HepG2 (cell line): ENCODE results near the gene CNIH4. TPM values are rescaled to one million over a fixed set of nuclear protein-coding genes. Genes with fewer than 3 reads are reported as not detected.
"Not testable (repeated sequence)": the region's sequence is repeated elsewhere in the genome, so short reads cannot be mapped to it uniquely, and the experiment has no call there.

Source experiments
- ATAC-seq: fragments of 200-7000 bp; cut with Tn5 transposase; 3 replicates; pipeline ENCODE4 v1.9.1; 2020; ENCODE audit warnings: mild to moderate bottlenecking, moderate library complexity
- BruUV-seq: library from RNA; stranded (reverse); fragments of 400-500 nt; replicated peaks from 2 replicates; lab custom pipeline; 2021; lab: Mats Ljungman, UMichigan
- CTCF ChIA-PET: fragments of 300-600 bp; formaldehyde crosslinking; extraction: SDS; loops from one replicate; lab custom pipeline; 2021; ENCODE audit warnings: low total read pairs, inconsistent platforms, low intra/inter-chr PET ratio; lab: Yijun Ruan, JAX
- POLR2A ChIA-PET: fragments of 350-600 bp; sonication (Branson Sonifier 250); formaldehyde crosslinking; loops from one replicate; lab custom pipeline; 2020; ENCODE audit warnings: antibody characterized with exemption, inconsistent platforms; lab: Yijun Ruan, JAX
- DNase-seq: peaks from one replicate; pipeline ENCODE4 v3.0.0-alpha.2; 2015; ENCODE audit warnings: low spot score
- FAIRE-seq: peaks from 3 replicates; lab custom pipeline; 2011; peaks lifted over from hg19 to GRCh38; lab: Jason Lieb, UNC
- H2AFZ ChIP-seq: one replicate; pipeline ENCODE4 v1.6.1; 2011; ENCODE audit warnings: low read length, inconsistent platforms
- H3K27ac ChIP-seq: fragments of 300-600 bp; 3 replicates; pipeline ENCODE4 v1.8.0; 2011; ENCODE audit warnings: mixed run types, mild to moderate bottlenecking, mixed read lengths, low read length, inconsistent platforms; ENCODE audit not compliant: insufficient read depth; ENCODE audit errors: extremely low read length
- H3K27me3 ChIP-seq, 2 experiments: fragments of 200-600 bp in 1 of 2; 2 replicates in 1 of 2; 3 replicates in 1 of 2; pipeline versions ENCODE4 v1.6.0 to v1.8.0; 2011; ENCODE audit warnings: low read length in 2 of 2, mild to moderate bottlenecking in 2 of 2, moderate library complexity in 2 of 2, inconsistent platforms in 1 of 2; ENCODE audit not compliant: insufficient read depth in 2 of 2, control insufficient read depth in 1 of 2
- H3K36me3 ChIP-seq, 2 experiments: fragments of 200-600 bp in 1 of 2; replicated peaks in 1 of 2; 2 replicates in 1 of 2; 3 replicates in 1 of 2; pipeline versions ENCODE4 v1.5.1 to v1.8.0; 2011; ENCODE audit warnings: low read length in 2 of 2, inconsistent platforms in 1 of 2; ENCODE audit not compliant: insufficient read depth in 2 of 2, control insufficient read depth in 1 of 2
- H3K4me1 ChIP-seq: 2 replicates; pipeline ENCODE4 v1.5.1; 2012; ENCODE audit warnings: low read length, inconsistent platforms; ENCODE audit not compliant: insufficient read depth
- H3K4me2 ChIP-seq: 2 replicates; pipeline ENCODE4 v1.6.0; 2011; ENCODE audit warnings: low read depth, low read length, inconsistent platforms
- H3K4me3 ChIP-seq, 3 experiments: fragments of 200-600 bp in 1 of 3; sonication (generic), shearing (Covaris generic) in 1 of 3; replicated peaks in 1 of 3; 2 replicates each; pipeline ENCODE4 v1.5.1; 2011 to 2016; ENCODE audit warnings: low read length in 3 of 3, inconsistent platforms in 2 of 3, low read depth in 2 of 3, mild to moderate bottlenecking in 2 of 3, control low read depth in 1 of 3, mixed read lengths in 1 of 3; ENCODE audit not compliant: insufficient read depth in 1 of 3
- H3K79me2 ChIP-seq: one replicate; pipeline ENCODE4 v1.6.1; 2011; ENCODE audit warnings: low read length, inconsistent platforms; ENCODE audit not compliant: insufficient read depth
- H3K9ac ChIP-seq: 2 replicates; pipeline ENCODE4 v1.6.0; 2011; ENCODE audit warnings: mild to moderate bottlenecking, low read depth, low read length, inconsistent platforms; ENCODE audit not compliant: insufficient read depth
- H3K9me3 ChIP-seq: 2 replicates; pipeline ENCODE4 v1.5.1; 2012; ENCODE audit warnings: mild to moderate bottlenecking, low read length
- H4K20me1 ChIP-seq: 2 replicates; pipeline ENCODE4 v1.6.0; 2011; ENCODE audit warnings: inconsistent platforms, mild to moderate bottlenecking, low read length, moderate library complexity; ENCODE audit not compliant: insufficient read depth
- HNRNPUL1 ChIP-seq: fragments of 200-400 bp; formaldehyde crosslinking; IDR thresholded peaks from 2 replicates; pipeline ENCODE4 v1.6.1; 2017; ENCODE audit warnings: low read depth, mild to moderate bottlenecking, low read length, moderate library complexity
- MAFF ChIP-seq: IDR thresholded peaks from 2 replicates; pipeline ENCODE4 v1.6.1; 2011; ENCODE audit warnings: low read depth, low read length, improper control_type of control experiment
- MAFK ChIP-seq, 2 experiments: IDR thresholded peaks in 1 of 2; conservative IDR thresholded peaks in 1 of 2; 2 replicates each; pipeline ENCODE4 v1.6.1; 2011; ENCODE audit warnings: improper control_type of control experiment in 2 of 2, low read length in 2 of 2
- MBNL3 ChIP-seq: fragments of 250-450 bp; sonication (Bioruptor Pico); conservative IDR thresholded peaks from 2 replicates; pipeline ENCODE4 v1.8.0; 2022; ENCODE audit warnings: mild to moderate bottlenecking, inconsistent platforms
- YEATS4 ChIP-seq: sonication (generic); formaldehyde crosslinking; IDR thresholded peaks from 2 replicates; pipeline ENCODE4 v1.4.0; 2020; ENCODE audit warnings: missing genetic modification reagents, borderline replicate concordance
- ZKSCAN8 ChIP-seq: IDR thresholded peaks from 2 replicates; pipeline ENCODE4 v1.6.1; 2016; ENCODE audit warnings: borderline replicate concordance, missing genetic modification reagents, missing compliant biosample characterization
- ZNF615 ChIP-seq: sonication (generic); formaldehyde crosslinking; IDR thresholded peaks from 2 replicates; pipeline ENCODE4 v1.5.0; 2020; ENCODE audit warnings: mild to moderate bottlenecking, missing genetic modification reagents, borderline replicate concordance
- ZNF780A ChIP-seq: sonication (generic); formaldehyde crosslinking; IDR thresholded peaks from 2 replicates; pipeline ENCODE4 v1.8.0; 2022; ENCODE audit warnings: mild to moderate bottlenecking, missing genetic modification reagents, moderate library complexity
- whole genome bisulfite sequencing: methylation state at CpG from one replicate; pipeline ENCODE4 v1.1.6; 2017; ENCODE audit warnings: low lambda C conversion rate; 5-methylcytosine and 5-hydroxymethylcytosine counted together
- in situ Hi-C: cut with HindIII; loops from 2 replicates; pipeline ENCODE4 v1.10.0; 2017; ENCODE audit warnings: low pct_unique_long_range_greater_than_20kb; ENCODE audit not compliant: extremely low pct_ligation_motif_present
- intact Hi-C: fragments of 100-400 bp; cut with micrococcal nuclease; formaldehyde crosslinking; loops from one replicate; pipeline ENCODE4 v1.10.0; 2022; ENCODE audit not compliant: unreplicated experiment
- polyA plus RNA-seq, 8 experiments: library from polyadenylated mRNA; depleted of rRNA in 3 of 8; stranded (reverse) in 7 of 8; unstranded in 1 of 8; fragments of >200 nt; fragmentation: Illumina TruSeq in 4 of 8; extraction: Trizol in 4 of 8; gene quantifications; 2 replicates each; pipeline versions ENCODE4 v1.2.1 to v1.2.3, GENCODE V29; 2011 to 2016; ENCODE audit warnings: low read depth in 4 of 8, missing spikeins in 1 of 8, mixed read lengths in 1 of 8; ENCODE audit not compliant: insufficient read depth in 1 of 8
- total RNA-seq, 5 experiments: library from RNA; depleted of rRNA; stranded (reverse); fragments of >200 nt; fragmentation: Illumina TruSeq; extraction: Trizol; gene quantifications; 2 replicates each; pipeline ENCODE4 v1.2.3, GENCODE V29; 2016; ENCODE audit warnings: low read depth in 1 of 5
- TF ChIP-seq, protein P1 (sequence below): sonication (generic); formaldehyde crosslinking; IDR thresholded peaks from 2 replicates; pipeline ENCODE4 v1.5.0; 2020; ENCODE audit warnings: missing genetic modification reagents
- TF ChIP-seq, protein P2 (sequence below): sonication (generic); formaldehyde crosslinking; IDR thresholded peaks from 2 replicates; pipeline ENCODE4 v1.8.1; 2023; ENCODE audit warnings: missing genetic modification reagents, inconsistent platforms, borderline replicate concordance

The CNIH4 gene
- total and polyA plus RNA-seq, 2 of the 13 experiments (the other 11 are each of a cell fraction or from before 2014, with no cell fraction given) = 51.8 to 52.9 TPM

DNA sequence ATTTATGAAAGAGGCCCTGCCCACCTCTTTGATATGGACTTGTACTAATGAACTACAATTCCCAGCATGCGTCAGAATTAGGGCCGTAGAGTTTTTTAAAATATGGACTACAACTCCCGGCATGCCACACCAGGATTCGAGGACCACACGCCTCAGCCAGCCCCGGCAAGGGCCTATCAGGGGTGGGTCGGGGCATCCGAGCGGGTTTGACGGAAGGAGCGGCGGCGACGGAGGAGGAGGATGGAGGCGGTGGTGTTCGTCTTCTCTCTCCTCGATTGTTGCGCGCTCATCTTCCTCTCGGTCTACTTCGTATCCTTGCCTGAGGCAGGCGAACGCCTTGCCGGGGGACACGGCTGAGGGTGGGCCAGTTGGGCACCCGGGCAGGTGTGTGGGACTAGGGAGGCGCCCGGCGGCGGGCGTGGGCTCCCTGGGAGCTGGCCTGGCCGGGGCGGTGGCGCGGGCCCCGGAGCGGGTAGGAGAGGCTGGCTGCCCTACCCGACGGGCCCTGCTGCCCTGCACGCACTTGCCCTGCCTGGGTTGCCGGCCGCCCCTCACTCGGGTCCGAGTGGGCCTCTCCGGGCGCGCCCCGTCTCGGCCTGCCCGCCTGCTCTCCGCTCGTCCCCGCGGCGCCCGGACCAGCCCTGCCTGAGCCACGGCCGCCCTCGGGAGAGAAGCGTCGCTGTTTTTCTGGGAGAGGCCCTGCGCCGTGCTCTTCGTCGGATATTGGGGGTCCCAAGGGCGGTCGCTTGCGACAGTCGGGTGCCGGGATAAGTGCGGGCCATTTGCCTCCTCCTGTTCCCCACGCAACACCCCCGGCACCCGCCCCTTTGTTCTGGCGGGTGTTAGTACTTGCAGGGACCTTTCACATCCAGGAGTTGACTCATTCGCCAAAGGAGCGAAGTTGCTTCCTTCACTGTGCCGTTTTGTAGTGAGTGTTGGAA lies at the start of gene CNIH4 (continued):
- TF ChIP-seq, protein P1, sequence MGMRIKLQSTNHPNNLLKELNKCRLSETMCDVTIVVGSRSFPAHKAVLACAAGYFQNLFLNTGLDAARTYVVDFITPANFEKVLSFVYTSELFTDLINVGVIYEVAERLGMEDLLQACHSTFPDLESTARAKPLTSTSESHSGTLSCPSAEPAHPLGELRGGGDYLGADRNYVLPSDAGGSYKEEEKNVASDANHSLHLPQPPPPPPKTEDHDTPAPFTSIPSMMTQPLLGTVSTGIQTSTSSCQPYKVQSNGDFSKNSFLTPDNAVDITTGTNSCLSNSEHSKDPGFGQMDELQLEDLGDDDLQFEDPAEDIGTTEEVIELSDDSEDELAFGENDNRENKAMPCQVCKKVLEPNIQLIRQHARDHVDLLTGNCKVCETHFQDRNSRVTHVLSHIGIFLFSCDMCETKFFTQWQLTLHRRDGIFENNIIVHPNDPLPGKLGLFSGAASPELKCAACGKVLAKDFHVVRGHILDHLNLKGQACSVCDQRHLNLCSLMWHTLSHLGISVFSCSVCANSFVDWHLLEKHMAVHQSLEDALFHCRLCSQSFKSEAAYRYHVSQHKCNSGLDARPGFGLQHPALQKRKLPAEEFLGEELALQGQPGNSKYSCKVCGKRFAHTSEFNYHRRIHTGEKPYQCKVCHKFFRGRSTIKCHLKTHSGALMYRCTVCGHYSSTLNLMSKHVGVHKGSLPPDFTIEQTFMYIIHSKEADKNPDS = 0 out of 2 replicates have a peak, but pooled peaks have one; percentile 59

DNA sequence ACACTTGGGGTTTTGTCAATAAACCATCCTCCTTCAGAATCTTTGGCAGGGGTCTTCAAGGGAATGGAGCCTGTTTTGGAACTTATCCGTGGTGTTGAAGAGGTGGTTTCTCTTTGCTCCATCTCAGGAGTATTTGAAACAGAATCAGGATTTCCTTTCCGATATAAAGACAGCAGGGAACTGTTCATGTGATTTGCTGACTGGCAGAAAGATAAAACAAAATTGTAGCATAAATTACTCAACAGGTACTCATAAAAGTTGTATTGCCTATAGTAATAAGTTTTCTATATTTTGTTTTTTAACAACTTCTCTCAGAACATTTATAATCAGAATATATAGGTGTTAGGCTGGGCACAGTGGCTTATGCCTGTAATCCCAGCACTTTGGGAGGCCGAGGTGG lies 48.6 kb upstream of the CNIH4 start:
- POLR2A ChIA-PET = no interaction called here
- ATAC-seq = no peak
- no peak overlapping the region for H3K4me3 ChIP-seq
- H3K9ac ChIP-seq = no peak overlapping the region
- no TSS peak for BruUV-seq
- CTCF ChIA-PET = no interaction called here
- no peak overlapping the region for H3K4me2 ChIP-seq
- no peak overlapping the region for H2AFZ ChIP-seq
- no peaks in the 10 kb centered on the region for H3K79me2 ChIP-seq
- no peak overlapping the region for H3K27ac ChIP-seq
- no peaks in the 10 kb centered on the region for H3K9me3 ChIP-seq
- no peak for FAIRE-seq
- TF ChIP-seq YEATS4 (CRISPR knock-in tag) = no peak
- TF ChIP-seq ZNF780A (CRISPR knock-in tag) = no peak
- peak; percentile 52 to 76; a peak in 3 of 4 replicates for TF ChIP-seq MAFK (conservative IDR thresholded peaks at IDR 0.05 in 1 of 2, IDR thresholded peaks at IDR 0.05 in 1 of 2; ENCODE audit: low read length in 2 of 2)
- TF ChIP-seq HNRNPUL1 = no peak
- TF ChIP-seq ZKSCAN8 (CRISPR knock-in tag) = no peak
- peak; percentile 73 for TF ChIP-seq MAFF
- TF ChIP-seq MBNL3 (CRISPR knock-in tag) = no peak
- TF ChIP-seq, protein P2, sequence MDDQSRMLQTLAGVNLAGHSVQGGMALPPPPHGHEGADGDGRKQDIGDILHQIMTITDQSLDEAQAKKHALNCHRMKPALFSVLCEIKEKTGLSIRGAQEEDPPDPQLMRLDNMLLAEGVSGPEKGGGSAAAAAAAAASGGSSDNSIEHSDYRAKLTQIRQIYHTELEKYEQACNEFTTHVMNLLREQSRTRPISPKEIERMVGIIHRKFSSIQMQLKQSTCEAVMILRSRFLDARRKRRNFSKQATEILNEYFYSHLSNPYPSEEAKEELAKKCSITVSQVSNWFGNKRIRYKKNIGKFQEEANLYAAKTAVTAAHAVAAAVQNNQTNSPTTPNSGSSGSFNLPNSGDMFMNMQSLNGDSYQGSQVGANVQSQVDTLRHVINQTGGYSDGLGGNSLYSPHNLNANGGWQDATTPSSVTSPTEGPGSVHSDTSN (CRISPR knock-in tag) = no peak
- TF ChIP-seq ZNF615 = no peak
- no peaks in the 10 kb centered on the region for H3K27me3 ChIP-seq
- in situ Hi-C loops = no loop called here
- peaks cover 6 to 43% of the 10 kb centered on the region in 2 experiments; a peak in 4 of 5 replicates for H3K36me3 ChIP-seq
- no peak for DNase-seq
- no peaks in the 10 kb centered on the region for H4K20me1 ChIP-seq
- intact Hi-C loops = no loop called here
- WGBS = 99% methylated on average over 3 of the region's 3 CpGs
- H3K4me1 ChIP-seq = no peaks in the 10 kb centered on the region

DNA sequence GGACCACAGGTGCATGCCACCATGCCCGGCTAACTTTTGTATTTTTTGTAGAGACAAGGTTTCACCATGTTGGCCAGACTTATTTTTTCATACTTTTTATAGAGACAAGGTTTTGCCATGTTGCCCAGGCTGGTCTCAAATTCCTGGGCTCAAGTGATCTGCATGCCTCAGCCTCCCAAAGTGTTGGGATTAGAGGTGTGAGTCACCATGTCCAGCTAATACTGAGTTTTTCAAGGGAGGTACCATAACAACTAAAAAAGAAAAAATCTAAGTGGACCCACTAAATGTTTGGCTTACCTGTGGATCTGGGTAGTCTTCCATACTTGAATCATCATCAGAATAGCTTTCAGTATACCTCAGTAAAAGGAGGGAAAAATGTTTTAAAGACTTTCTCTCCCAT lies 45.2 kb upstream of the CNIH4 start:
- H3K9me3 ChIP-seq, in situ Hi-C loops, H3K4me3 ChIP-seq, CTCF ChIA-PET, DNase-seq, FAIRE-seq, H3K27ac ChIP-seq, H3K79me2 ChIP-seq, H4K20me1 ChIP-seq, ATAC-seq, POLR2A ChIA-PET, H3K27me3 ChIP-seq, H3K9ac ChIP-seq, intact Hi-C loops, H2AFZ ChIP-seq, H3K4me1 ChIP-seq, BruUV-seq, H3K4me2 ChIP-seq: not testable (repeated sequence)
- H3K36me3 ChIP-seq = peaks cover 3 to 46% of the 10 kb centered on the region in 2 experiments; a peak in 4 of 5 replicates
- WGBS = 94% methylated on average over 1 of the region's 1 CpG
